Stimulated activated CD8-positive, alpha-beta memory T cell treated with anti-CD3 and anti-CD28 coated beads, Interleukin-15, amount 100 ng/mL, for 24 hours (primary cell): Measurements from ENCODE around the gene TNNT1.
"Not testable (repeated sequence)": the region's sequence is repeated elsewhere in the genome, so short reads cannot be mapped to it uniquely, and the experiment has no call there.

Source experiments
- DNase-seq: peaks from one replicate; pipeline ENCODE4 v3.0.0-alpha.2; 2020; ENCODE audit warnings: low read depth

Gene TNNT1

DNA sequence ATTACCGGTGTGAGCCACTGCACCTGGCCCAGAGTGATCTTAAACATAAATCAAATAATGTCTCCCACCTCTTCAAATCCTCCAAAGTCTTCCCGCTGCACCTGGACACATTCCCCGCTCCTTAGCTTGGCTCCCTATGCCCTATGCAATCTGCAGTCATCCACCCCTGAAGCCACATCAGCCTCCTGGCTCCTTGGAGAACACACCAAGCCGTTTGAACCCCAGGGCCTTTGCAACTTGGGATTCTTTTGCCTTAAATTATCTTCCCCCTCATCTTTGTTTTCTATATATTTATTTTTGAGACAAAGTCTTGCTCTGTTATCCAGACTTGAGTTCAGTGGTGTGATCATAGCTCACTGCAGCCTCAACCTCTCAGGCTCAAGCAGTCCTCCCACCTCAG, 20.1 kb upstream of the TNNT1 start:
- DNase-seq = no peak

DNA sequence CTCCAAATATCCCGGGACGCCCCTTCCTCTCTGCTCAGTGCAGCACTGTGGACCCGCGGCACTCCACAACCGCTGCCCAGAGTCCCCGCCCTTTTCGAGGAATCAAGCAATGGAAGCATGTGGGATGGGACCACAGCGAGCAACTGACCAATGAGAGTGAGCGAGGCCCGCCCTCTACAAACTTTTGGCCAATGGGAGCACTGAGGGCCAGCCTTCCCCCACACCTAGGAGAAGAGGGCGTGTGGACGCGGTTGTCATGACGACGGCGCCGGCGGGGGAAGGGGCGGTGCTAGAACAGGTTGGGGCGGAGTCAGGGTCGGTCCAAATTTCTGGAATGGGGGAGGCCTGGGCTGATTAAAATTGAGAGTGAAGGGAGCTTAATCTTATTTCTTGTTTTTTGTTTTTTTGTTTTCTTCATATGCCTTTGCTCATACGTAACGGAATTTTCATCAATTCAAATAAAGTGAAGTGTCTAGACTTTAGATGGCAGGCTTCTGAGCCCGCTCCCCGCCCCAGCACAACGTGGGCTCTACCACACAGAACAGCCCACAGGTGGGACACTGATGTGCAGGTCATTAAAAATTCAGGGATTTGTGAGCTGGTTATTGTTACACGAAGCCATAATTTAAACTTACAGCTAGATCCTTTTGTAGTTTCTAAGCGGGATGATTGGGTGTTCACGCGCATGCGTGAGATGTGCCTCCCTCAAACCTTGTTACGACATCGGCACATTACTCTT, 17.7 kb upstream of the TNNT1 start, which contains the start of gene DNAAF3:
TSS of gene DNAAF3 (minus strand) at position 84 of the 739 bp plus-strand sequence. CDS start 200 bp downstream, outside the sequence.
- DNase-seq = peak; percentile 42

DNA sequence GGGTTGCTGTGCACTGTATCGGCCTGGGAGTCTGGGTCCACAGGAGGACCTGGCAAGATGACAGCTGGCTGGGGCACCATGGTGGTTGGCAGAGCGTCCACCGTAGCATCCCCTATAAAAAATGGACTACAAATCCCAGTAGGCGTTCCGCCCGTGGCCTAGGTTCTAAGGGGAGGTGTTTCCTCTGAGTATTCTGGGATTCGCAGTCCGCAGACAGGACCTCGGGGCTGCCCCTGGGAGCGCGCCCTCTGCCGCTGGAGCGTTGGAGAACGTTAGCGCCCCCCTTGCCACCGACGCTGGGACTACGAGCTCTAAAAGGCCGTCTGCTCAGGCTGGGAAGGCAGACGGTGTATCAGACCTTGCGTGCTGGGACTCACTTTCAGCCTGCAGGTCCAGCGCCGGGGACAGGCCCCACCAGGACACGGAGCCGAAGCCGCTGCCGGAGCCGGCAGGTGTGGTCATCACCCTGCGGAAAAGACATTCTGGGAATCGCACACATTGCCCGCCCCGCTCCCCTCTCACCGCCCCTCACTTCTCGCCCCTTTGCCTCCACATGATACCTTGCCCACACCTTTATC, 17.0 kb upstream of the TNNT1 start:
- no peak for DNase-seq

DNA sequence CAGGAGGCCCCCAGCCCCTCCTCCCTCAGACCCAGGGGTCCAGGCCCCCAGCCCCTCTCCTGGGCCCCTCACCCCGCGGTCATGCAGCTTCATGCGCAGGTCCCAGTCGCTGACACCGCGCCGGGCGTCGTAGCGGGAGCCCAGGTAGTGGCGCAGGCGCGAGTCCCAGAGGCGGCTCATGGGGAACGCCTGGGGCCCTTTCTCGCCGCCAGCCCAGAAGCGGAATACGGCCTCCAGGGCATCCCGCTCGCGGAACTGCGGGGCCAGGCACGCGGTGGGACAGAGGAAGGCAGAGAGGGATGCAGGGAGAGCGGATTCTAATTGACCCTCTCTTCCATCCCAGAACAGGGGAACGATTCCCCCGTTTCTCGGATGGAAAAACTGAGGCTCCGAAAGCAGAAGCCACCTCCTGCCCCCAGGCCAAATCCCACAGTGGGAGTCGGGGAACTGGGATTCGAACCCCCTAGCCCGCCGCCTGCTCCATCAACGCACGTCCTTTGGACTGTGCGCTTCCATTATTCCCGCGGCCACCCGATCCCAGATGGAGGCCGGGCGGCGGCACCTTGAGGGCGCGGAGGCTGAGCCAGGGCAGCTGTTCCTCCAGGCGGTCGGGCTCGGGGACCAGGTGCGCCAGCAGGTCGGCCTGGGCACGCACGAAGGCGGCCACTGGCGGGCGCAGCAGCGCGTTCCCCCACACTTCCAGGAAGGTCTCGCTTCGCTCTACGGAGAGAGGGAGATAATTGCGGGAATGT, 12.7 kb upstream of the TNNT1 start:
- DNase-seq = no peak

DNA sequence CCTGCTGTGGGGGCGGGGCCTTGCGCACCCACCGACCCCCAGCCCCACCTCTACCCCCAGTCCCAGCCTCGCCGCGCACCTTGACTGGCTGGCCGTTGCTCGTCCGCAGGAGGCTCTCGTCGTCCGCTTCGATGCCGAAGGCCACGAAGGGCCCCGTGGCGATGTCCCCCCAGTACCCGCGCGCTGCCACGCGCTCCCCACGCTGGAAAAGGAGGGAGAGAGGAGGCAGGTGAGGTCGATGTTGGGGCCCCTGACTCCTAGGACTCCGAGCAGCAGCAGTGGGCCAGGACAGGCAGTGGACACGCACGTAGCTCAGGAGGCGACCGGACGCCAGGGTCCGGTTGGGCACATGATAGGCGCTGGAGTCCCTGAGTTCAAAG, 12.0 kb upstream of the TNNT1 start:
- DNase-seq = no peak

DNA sequence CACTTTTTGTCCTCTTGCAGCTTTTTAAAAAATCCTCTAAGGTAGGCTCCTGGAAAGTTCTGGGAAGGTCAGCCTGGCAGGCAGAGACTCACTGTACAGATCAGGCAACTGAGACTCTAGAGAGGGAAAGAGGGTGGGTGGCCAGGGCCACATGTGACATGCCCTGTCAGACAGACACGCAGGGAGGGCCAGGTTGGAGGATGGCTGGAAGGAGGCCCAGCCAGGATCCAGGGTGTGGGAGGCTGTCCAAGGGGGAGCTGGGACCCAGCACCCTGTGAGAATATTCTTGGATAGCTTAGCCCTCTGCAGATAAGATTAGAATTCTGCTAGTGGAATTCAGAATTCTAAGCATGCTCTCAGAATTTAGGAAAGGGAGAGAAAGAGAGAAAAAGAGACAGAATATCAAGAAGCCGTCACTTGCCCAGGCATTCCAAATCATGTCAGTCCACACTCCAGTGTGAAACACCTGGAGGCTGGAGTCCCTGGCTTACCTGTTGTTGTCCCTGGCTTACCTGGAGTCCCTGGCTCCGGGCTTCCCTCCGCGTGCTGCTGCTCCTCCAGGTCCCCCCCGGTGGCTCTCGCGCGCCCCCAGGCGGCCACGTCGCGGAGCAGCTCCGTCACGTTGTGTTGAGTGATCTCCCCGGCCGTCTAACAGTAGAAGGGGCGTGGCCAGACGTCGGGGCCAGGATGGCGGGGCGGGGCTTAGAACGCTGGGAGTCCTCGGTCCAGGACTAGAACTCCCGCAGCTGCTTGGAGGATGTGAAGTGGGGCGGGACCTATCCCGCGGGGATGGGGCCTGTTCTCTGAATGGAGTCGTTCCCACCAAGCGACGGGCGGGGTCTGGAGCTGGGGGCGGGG, 11.4 kb upstream of the TNNT1 start:
- peak; percentile 70 for DNase-seq

DNA sequence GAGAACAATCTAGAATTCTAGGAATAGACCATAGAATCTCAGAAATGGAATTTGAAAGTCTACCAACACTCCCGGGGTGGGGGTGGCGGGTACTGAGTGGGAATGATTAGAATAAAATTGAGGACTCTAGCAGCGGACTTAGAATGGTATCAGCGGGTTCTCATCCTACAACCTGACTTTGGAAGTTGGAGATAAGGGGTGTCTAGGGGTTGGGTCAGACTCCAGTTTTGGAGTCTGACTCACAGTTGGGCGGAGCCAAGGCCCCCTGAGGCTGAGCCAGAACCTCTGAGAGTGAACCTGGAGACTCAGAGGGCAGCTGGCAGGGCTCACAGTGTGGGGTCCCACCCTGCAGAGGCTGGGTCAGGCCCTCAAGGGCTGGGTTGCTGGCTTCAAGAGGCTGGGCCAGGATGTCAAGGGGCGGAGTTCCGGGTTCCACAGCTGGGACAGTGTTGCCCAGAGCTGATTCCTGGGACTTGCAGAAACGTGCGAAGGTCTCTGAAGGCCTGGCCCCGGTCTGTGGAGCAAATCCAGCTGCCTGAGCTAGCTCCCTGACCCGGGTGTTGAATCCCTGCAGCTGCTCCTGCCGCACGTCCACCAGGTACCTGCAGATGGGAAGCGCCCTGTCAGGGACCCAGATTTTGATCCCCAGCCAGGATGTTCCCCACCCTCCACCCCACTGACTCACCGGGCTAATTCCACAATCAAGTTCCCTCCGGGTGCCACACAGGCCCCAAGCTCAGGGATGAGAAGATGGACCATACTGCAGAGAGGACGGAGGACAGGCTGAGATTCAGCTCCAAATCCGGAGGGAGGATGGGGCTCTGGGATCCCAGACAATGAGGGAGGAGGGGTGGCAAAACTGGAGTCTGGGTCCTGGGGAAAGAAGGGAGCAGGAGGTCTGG, 10.1 kb upstream of the TNNT1 start:
- DNase-seq = no peak

DNA sequence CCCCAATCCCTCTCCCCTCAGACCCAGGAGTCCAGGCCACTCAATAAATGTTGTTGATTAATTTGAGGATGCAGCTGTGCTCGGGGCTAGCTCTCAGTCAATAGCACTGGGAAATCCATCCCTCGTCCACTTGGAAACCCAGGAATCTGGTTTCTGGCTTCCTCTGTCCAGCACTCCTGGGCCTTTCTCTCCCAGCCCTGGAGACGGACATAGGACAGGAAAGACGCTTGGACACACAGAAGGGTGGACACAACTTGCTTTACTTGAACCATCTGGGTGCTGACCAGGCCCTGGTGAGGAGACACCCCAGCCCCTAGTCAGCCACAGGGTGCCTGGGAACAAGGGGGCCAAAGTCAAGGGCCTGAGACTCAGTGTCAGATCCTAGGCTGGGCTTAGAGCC, 9.4 kb upstream of the TNNT1 start:
- no peak for DNase-seq

DNA sequence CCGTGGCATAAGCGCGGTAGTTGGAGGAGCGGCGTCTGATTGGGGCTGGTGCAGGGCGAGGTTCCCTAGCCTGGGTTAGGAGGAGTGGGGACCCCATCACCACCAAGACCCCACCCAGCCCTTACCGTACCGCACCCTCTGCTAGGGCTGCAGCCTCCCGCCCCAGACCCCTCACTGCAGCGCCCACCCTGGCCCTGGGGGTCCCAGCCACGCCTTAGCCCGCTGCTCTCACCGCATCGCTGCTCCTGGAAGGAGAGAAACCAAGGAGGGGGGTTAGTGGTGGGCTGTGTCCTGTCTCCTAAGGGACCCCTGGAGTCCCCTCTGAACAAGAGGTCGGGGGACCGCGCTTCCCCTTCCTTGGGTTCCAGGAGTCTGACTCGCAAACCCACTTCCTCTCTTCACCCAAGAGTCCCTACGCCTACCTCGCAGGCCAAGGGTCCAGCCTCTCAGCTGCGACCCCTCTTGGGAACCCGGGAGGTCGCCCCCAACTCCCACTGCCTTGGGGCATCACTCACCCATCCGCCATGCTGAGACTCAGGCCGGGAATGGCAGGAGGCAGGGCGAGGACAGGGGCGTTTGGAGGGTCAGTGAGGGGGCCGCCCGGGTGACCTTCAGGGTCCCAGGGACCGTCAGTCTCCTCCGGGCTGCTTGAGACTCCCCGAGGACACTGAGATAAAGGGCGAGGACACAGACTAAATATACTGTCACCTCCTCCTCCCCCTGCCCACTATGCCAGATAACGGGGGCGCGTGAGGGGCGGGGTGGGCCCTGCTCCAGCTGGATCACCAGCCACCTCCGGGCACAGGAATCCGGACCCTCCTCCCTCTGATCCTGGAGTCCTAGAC, 8.3 kb upstream of the TNNT1 start, which contains the start of gene TNNI3:
TSS of gene TNNI3 (minus strand) at position 669 of the 845 bp plus-strand sequence. CDS start at position 526, 143 bp downstream.
- no peak for DNase-seq

DNA sequence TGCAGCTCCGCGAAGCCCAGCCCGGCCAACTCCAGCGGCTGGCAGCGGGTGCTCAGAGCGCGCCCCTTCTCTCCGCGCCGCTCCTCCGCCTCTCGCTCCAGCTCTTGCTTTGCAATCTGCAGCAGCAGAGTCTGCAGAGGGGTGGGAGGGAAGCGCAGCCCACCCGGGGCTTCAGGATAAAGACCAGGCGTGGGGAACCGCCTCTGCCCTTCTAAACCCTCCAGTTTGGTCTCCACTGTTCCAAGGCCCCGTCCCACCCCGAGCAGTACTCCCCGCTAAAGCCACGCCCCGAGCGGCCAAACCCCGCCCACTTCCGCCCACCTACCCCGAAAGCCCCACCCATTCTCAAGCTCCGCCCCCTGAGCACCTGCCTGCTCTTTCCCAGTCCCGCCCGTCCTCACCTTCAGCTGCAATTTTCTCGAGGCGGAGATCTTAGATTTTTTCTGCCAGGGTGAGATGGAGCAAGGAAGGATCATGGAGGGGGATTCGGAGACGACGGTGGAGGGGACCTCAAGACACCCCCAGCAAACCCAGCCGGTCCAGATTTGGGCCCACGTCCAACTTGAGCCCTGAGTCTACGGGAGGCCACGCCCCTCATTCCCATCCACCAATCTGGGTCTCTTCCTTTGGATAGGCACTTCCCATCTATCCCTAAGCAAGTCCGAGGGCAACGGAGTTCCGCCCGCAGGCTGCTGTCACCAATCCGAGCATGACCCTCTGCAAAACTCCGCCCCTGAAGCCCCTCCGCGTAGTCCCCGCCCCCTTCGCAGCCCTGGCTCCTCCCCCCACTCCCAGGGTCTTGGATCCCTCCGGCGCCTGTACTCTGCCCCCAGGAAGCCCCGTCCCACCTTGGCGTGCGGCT, 7.4 kb upstream of the TNNT1 start:
- DNase-seq = no peak

DNA sequence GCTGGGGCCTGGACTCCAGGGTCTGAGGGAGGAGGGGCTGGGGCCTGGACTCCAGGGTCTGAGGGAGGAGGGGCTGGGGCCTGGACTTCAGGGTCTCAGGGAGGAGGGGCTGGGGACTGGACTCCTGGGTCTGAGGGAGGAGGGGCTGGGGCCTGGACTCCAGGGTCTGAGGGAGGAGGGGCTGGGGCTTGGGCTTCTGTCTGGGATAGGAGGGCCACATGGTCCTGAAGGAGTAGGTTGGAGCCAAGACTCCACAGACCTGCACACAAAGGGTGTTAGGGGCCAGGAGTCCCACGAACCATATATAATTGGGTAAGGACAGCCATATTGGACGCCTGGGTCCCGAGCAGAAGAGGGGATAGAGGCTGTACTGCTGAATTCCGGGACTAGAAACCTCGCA, 6.8 kb upstream of the TNNT1 start:
- DNase-seq = not testable (repeated sequence)

DNA sequence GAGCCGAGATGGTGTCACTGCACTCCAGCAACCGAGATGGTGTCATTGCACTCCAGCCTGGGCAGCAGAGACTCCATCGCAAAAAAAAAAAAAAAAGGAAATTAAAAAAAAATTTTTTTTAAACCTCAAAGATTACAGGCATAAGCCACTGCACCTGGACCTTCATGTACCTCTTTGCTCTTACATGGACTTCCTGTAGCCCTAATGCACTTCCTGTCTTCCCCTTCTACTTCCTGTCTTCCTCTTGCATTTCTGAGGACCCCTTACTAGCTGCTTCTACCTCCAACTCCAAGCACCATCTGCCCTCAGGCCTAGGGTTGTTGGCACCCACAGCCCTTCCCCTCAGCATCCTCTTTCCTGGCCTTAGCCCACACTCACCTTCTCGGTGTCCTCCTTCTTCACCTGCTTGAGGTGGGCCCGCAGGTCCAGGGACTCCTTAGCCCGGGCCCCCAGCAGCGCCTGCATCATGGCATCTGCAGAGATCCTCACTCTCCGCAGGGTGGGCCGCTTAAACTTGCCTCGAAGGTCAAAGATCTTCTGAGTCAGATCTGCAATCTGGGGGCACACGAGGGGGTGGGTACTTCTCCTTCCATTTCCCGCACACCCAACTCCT, 4.8 kb upstream of the TNNT1 start:
- no peak for DNase-seq

DNA sequence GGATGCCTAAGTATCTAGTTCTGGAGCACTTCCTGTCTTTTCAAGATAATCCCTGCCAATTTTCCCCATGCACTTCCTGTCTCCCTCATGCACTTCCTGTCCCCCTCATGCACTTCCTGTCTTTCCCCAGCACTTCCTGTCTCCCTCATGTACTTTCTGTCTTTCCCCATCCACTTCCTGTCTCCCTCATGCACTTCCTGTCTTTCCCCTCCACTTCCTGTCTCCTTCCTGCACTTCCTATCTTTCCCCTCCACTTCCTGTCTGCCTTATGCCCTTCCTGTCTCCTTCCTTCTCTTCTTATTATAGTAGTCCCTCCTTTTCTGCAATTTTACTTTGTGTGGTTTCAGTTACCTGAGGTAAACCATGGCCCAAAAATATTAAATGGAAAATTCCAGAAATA, 3.0 kb upstream of the TNNT1 start:
- no peak for DNase-seq

DNA sequence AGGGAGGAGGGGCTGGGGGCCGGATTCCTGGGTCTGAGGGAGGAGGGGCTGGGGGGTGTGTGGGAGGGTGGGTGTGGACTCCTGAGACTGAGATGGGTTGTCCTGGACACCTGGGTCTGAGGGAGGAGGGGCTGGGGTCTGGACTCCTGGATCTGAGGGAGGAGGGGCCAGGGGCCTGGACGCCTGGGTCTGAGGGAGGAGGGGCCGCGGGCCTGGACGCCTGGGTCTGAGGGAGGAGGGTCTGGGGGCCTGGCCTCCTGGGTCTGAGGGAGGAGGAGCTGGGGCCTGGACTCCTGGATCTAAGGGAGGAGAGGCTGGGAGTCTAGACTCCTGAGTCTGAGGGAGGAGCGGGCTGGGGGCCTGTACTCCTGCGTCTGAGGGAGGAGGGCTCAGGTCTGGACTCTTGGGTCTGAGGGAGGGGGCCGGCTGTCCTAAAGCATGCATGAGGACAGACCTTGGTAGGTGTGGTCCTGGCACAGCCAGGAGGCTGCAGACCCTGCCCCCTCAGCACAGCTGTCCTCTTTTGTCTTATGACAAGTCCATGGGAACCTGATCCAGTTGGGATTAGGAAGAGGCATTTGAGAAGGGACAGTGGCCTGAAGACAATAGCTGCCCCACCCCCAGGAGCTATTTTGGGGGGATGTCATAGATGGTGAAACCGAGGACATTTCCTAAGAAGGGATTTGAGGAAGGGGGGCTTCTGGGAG, 1.3 kb downstream of the TNNT1 start:
- no peak for DNase-seq

DNA sequence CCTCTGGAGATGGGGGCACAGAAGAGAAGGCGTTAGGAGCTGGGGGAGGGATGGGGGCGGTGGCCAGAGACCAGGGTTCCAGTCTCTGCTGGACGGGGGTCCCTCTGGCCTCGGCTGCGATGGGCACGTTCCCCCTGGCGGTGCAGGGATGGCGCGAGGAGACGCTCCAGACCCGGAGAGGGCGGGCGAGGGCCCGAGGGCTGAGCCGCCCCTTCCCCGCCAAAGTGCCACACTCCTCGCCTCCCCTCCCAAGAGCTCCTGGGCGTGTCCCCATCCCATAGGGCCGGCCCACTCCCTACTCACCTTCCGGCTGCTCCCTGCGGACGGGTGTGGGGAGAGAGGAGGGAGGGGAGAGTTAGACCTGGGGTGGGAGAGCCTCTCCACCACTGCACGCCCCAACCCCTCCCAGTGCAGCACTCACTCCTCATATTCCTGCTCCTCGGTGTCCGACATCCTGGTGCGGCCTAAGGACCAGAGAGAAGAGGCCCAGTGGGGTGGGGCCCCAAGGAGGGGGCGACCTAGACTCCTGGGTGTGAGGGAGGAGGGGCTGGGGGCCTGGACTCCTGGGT, 2.2 kb downstream of the TNNT1 start:
- DNase-seq = no peak

DNA sequence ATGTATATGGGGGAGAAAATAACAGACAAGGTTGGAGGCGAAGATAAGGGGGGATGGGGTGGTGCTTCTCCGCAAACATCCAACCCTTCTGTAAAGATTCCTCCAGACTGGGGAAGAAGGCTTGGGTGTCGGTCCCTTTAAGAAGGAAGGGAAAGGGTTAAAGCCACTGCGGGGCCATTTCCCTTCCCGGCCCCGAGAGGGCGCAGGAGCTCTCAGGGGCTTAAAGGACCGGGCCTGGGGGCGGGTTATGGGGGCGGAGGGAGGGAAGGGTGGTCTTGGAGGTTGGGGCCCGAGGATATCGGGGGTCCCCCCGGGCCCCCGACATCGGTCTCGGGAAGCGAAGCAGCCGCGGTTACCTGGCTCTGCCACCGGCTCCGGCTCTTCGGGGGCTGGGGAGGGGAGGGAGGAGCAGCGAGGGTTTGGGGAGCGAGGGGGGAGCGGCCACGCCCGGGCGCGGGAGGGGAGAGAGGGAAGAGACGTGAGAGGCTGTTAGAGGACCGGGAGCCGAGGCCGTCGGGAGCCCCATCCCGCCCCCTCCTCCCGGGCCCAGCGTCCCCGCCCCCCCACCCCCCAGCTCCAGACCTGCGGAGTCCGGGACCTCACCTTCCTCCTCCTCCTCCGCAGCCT, 2.8 kb downstream of the TNNT1 start:
- DNase-seq = no peak

DNA sequence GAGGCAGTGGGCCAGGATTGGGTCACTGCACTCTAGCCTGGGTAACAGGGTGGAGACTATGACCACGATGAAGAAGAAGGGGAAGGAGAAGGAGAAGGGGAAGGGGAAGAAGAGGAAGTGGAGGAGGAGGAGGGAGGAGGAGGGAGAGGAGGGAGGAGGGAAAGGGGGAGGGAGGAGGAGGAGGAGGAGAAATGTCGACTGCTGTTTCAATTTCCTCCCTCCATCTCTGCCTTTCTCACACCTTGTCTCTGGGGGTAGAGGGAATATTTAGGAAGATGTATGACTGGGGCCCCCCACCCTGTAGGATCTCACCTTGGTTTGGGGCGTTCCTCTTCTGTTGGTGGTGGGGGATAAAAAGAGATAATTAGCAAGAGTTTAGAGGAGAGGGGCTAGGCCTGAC, 3.8 kb downstream of the TNNT1 start:
- no peak for DNase-seq
